ENCODE data around the gene TTC28.

- no peak for TF ChIP-seq EP300 (IDR thresholded peaks at IDR 0.05)
- no peak for TF ChIP-seq POLR2A (IDR thresholded peaks at IDR 0.05; ENCODE audit: low read depth)
- no peak for TF ChIP-seq CTCF (IDR thresholded peaks at IDR 0.05)
These were observed 631.9 kb downstream of the TTC28 start for GRCh38 chr22:28047740-28048139.

All from esophagus muscularis mucosa (tissue), 4 donors.